Transverse colon (tissue), 4 donors: ENCODE results near the gene DNAH8.

Experiments used
- POLR2A ChIP-seq: fragments of 450-650 bp; IDR thresholded peaks from one replicate; pipeline ENCODE4 v1.6.1; 2016; ENCODE audit warnings: antibody characterized with exemption, mild to moderate bottlenecking, moderate library complexity
- POLR2AphosphoS5 ChIP-seq, 3 donors: sonication (generic); formaldehyde crosslinking; IDR thresholded peaks; one replicate each; pipeline ENCODE4 v1.6.1; 2016; ENCODE audit warnings: antibody characterized with exemption in 3 of 3
- TF ChIP-seq, protein P1 (sequence below), 5 experiments: fragments of 200-600 bp in 3 of 5; fragments of 450-650 bp in 2 of 5; sonication (generic) in 3 of 5; IDR thresholded peaks; 1 replicate in 2 of 5; 2 replicates in 3 of 5; pipeline ENCODE4 v1.5.1; 2016 to 2017; ENCODE audit warnings: antibody characterized with exemption in 5 of 5, inconsistent platforms in 3 of 5, mild to moderate bottlenecking in 2 of 5, moderate library complexity in 1 of 5

DNA sequence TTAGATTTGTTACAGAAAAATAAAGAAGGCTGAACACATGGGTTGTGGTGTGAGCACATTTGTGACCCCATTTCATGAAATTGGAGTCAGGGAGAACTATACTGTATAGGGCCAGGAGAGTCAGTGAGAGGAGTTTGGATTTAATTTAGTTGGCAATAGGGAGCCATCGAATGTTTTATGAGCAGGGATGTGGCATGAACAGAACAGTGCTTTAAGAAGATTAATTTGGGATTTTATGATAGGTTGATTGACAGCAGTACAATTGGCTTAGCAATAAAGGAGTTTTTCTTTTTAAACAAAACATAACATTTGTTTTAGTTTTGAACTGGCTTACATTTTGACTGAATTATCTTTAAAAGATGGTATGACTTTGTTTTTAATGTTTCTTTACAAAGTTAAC, 227.9 kb downstream of the DNAH8 start:
- TF ChIP-seq, protein P1, sequence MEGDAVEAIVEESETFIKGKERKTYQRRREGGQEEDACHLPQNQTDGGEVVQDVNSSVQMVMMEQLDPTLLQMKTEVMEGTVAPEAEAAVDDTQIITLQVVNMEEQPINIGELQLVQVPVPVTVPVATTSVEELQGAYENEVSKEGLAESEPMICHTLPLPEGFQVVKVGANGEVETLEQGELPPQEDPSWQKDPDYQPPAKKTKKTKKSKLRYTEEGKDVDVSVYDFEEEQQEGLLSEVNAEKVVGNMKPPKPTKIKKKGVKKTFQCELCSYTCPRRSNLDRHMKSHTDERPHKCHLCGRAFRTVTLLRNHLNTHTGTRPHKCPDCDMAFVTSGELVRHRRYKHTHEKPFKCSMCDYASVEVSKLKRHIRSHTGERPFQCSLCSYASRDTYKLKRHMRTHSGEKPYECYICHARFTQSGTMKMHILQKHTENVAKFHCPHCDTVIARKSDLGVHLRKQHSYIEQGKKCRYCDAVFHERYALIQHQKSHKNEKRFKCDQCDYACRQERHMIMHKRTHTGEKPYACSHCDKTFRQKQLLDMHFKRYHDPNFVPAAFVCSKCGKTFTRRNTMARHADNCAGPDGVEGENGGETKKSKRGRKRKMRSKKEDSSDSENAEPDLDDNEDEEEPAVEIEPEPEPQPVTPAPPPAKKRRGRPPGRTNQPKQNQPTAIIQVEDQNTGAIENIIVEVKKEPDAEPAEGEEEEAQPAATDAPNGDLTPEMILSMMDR (IDR thresholded peaks at IDR 0.05): no peak
- TF ChIP-seq POLR2A: no peak
- TF ChIP-seq POLR2AphosphoS5 (IDR thresholded peaks at IDR 0.05): no peak
